HEK293 (cell line): ENCODE measurements around the gene NSMCE1.

Source experiments
- CTCF ChIA-PET: fragments of 350-600 bp; formaldehyde crosslinking; extraction: SDS; loops from one replicate; lab custom pipeline; 2021; ENCODE audit warnings: antibody characterized with exemption; lab: Yijun Ruan, JAX
- POLR2A ChIA-PET: fragments of 300-600 bp; formaldehyde crosslinking; extraction: SDS; loops from one replicate; lab custom pipeline; 2020; ENCODE audit warnings: antibody characterized with exemption, inconsistent platforms; lab: Yijun Ruan, JAX
- H3K27ac ChIP-seq: fragments of 200-500 bp; sonication (Bioruptor generic); 2 replicates; pipeline ENCODE4 v1.5.1; 2014; ENCODE audit warnings: low read depth, low read length, control low read depth, inconsistent platforms; ENCODE audit errors: extremely low read depth
- H3K36me3 ChIP-seq, 2 experiments: fragments of 200-500 bp in 1 of 2; sonication (Bioruptor generic) in 1 of 2; 1 replicate in 1 of 2; 2 replicates in 1 of 2; pipeline ENCODE4 v1.5.1; 2014 to 2017; ENCODE audit warnings: inconsistent platforms in 2 of 2, low read length in 2 of 2; ENCODE audit not compliant: control insufficient read depth in 2 of 2, insufficient read depth in 1 of 2
- H3K4me1 ChIP-seq: fragments of 200-500 bp; sonication (Bioruptor generic); 2 replicates; pipeline ENCODE4 v1.5.1; 2014; ENCODE audit warnings: mild to moderate bottlenecking, low read length, inconsistent platforms; ENCODE audit not compliant: control insufficient read depth, insufficient read depth
- H3K4me3 ChIP-seq: 2 replicates; pipeline ENCODE4 v1.5.1; 2011; ENCODE audit warnings: low read depth, mild to moderate bottlenecking, control low read depth, low read length, moderate library complexity
- H3K9me3 ChIP-seq: fragments of 200-500 bp; sonication (Bioruptor generic); 2 replicates; pipeline ENCODE4 v1.5.1; 2014; ENCODE audit warnings: low read depth, low read length, inconsistent platforms; ENCODE audit not compliant: control insufficient read depth, insufficient read depth
- BCL11A ChIP-seq: fragments of 450-650 bp; formaldehyde crosslinking; IDR thresholded peaks from 2 replicates; pipeline ENCODE4 v1.5.1; 2016; ENCODE audit warnings: low read depth, missing biosample characterization, missing genetic modification characterization
- FEZF1 ChIP-seq: fragments of 450-650 bp; formaldehyde crosslinking; IDR thresholded peaks from 2 replicates; pipeline ENCODE4 v1.5.1; 2016; ENCODE audit warnings: missing biosample characterization, missing genetic modification characterization
- GLIS2 ChIP-seq: fragments of 450-650 bp; formaldehyde crosslinking; IDR thresholded peaks from 2 replicates; pipeline ENCODE4 v1.5.1; 2016; ENCODE audit warnings: missing biosample characterization, missing genetic modification characterization
- KLF1 ChIP-seq: fragments of 450-650 bp; formaldehyde crosslinking; IDR thresholded peaks from 2 replicates; pipeline ENCODE4 v1.5.1; 2016; ENCODE audit warnings: missing biosample characterization, missing genetic modification characterization
- KLF8 ChIP-seq: fragments of 450-650 bp; formaldehyde crosslinking; IDR thresholded peaks from 2 replicates; pipeline ENCODE4 v1.5.1; 2016; ENCODE audit warnings: missing biosample characterization, missing genetic modification characterization
- SCRT2 ChIP-seq: fragments of 450-650 bp; formaldehyde crosslinking; IDR thresholded peaks from 2 replicates; pipeline ENCODE4 v1.5.1; 2016; ENCODE audit warnings: missing biosample characterization, missing genetic modification characterization
- SP7 ChIP-seq: fragments of 450-650 bp; formaldehyde crosslinking; IDR thresholded peaks from 2 replicates; pipeline ENCODE4 v1.5.1; 2016; ENCODE audit warnings: missing biosample characterization, missing genetic modification characterization
- TCF7L2 ChIP-seq: IDR thresholded peaks from 2 replicates; pipeline ENCODE4 v1.6.1; 2011; ENCODE audit warnings: low read depth, mild to moderate bottlenecking, inconsistent platforms, low read length, moderate library complexity, borderline replicate concordance
- ZBTB17 ChIP-seq: fragments of 450-650 bp; formaldehyde crosslinking; IDR thresholded peaks from 2 replicates; pipeline ENCODE4 v1.5.1; 2016; ENCODE audit warnings: missing biosample characterization, missing genetic modification characterization
- ZEB2 ChIP-seq: fragments of 450-650 bp; formaldehyde crosslinking; IDR thresholded peaks from 2 replicates; pipeline ENCODE4 v1.5.1; 2016; ENCODE audit warnings: missing biosample characterization, missing genetic modification characterization
- ZNF121 ChIP-seq: fragments of 450-650 bp; formaldehyde crosslinking; IDR thresholded peaks from 2 replicates; pipeline ENCODE4 v1.5.1; 2016; ENCODE audit warnings: missing biosample characterization, missing genetic modification characterization
- ZNF132 ChIP-seq: fragments of 450-650 bp; formaldehyde crosslinking; IDR thresholded peaks from 2 replicates; pipeline ENCODE4 v1.5.1; 2017; ENCODE audit warnings: missing biosample characterization, missing genetic modification characterization, borderline replicate concordance
- ZNF2 ChIP-seq: fragments of 450-650 bp; formaldehyde crosslinking; IDR thresholded peaks from 2 replicates; pipeline ENCODE4 v1.5.1; 2016; ENCODE audit warnings: missing biosample characterization, missing genetic modification characterization
- ZNF214 ChIP-seq: fragments of 450-650 bp; formaldehyde crosslinking; IDR thresholded peaks from 2 replicates; pipeline ENCODE4 v1.5.1; 2017; ENCODE audit warnings: missing biosample characterization, mild to moderate bottlenecking, missing genetic modification characterization, borderline replicate concordance
- ZNF341 ChIP-seq: fragments of 450-650 bp; formaldehyde crosslinking; IDR thresholded peaks from 2 replicates; pipeline ENCODE4; 2016; ENCODE audit warnings: low read depth, missing biosample characterization, missing genetic modification characterization
- ZNF404 ChIP-seq: fragments of 450-650 bp; formaldehyde crosslinking; IDR thresholded peaks from 2 replicates; pipeline ENCODE4 v1.5.1; 2017; ENCODE audit warnings: missing biosample characterization, missing genetic modification characterization
- ZNF561 ChIP-seq: fragments of 450-650 bp; IDR thresholded peaks from 2 replicates; pipeline ENCODE4 v1.5.1; 2018; ENCODE audit warnings: missing biosample characterization, missing genetic modification characterization, borderline replicate concordance
- ZNF664 ChIP-seq: fragments of 450-650 bp; formaldehyde crosslinking; IDR thresholded peaks from 2 replicates; pipeline ENCODE4 v1.5.1; 2016; ENCODE audit warnings: missing biosample characterization, missing genetic modification characterization
- ZNF677 ChIP-seq: fragments of 450-650 bp; IDR thresholded peaks from 2 replicates; pipeline ENCODE4 v1.5.0; 2018; ENCODE audit warnings: missing biosample characterization, mild to moderate bottlenecking, missing genetic modification characterization, moderate library complexity
- ZNF76 ChIP-seq: fragments of 450-650 bp; formaldehyde crosslinking; IDR thresholded peaks from 2 replicates; pipeline ENCODE4; 2016; ENCODE audit warnings: low read depth, missing biosample characterization, missing genetic modification characterization, borderline replicate concordance
- TF ChIP-seq, protein P1 (sequence below): fragments of 450-650 bp; formaldehyde crosslinking; IDR thresholded peaks from 2 replicates; pipeline ENCODE4 v1.5.1; 2017; ENCODE audit warnings: missing biosample characterization, missing genetic modification characterization
- TF ChIP-seq, protein P2 (sequence below): fragments of 450-650 bp; formaldehyde crosslinking; IDR thresholded peaks from 2 replicates; pipeline ENCODE4 v1.5.1; 2016; ENCODE audit warnings: missing biosample characterization, missing genetic modification characterization
- TF ChIP-seq, protein P3 (sequence below): fragments of 450-650 bp; formaldehyde crosslinking; IDR thresholded peaks from 2 replicates; pipeline ENCODE4 v1.5.1; 2016; ENCODE audit warnings: missing biosample characterization, missing genetic modification characterization

Gene NSMCE1

DNA sequence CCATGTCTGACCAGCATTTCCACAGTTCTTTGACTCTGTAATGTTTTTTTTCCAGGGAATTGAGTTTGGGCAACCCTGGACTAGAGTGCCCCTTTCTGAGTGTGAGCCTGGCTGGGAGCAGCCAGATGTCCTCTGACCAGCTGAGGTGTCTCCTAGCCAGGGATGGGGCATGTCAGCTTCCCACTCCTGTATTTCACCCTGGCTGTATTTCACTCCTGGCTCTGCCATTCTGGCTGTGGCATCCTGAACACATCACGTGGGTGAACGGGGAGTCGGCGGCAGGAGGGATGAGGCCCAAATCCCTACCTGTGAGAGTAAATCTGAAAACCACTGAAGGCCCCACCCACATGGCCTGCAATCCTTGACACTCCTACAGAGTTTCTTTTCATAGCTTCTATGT, 34.0 kb downstream of the NSMCE1 start:
- Histone ChIP-seq H3K36me3 (peaks cover 0 to 40% of the 10 kb centered on the region in 2 experiments; a peak in 1 of 3 replicates), H3K4me1 (peaks cover 4% of the 10 kb centered on the region; the same call in 1 of the 2 replicates), H3K9me3 (no peaks in the 10 kb centered on the region), H3K4me3 (no peak overlapping the region), H3K27ac (no peak overlapping the region)
- POLR2A ChIA-PET: interaction anchor here (0.8 kb wide), 1 partner anchor 133 kb away, joined by 3 read pairs; no protein-coding TSS in a partner anchor
- CTCF ChIA-PET: interaction anchor here (0.6 to 4.4 kb wide), 30 partner anchors 8 to 282 kb away, joined by 3 to 83 read pairs (median 4); partner anchors contain the start of gene KDM8
- TF ChIP-seq ZBTB17 (tag by site-specific recombination): no peak
- no peak for TF ChIP-seq SP7
- no peak for TF ChIP-seq ZNF2 (tag by site-specific recombination)
- TF ChIP-seq, protein P1, sequence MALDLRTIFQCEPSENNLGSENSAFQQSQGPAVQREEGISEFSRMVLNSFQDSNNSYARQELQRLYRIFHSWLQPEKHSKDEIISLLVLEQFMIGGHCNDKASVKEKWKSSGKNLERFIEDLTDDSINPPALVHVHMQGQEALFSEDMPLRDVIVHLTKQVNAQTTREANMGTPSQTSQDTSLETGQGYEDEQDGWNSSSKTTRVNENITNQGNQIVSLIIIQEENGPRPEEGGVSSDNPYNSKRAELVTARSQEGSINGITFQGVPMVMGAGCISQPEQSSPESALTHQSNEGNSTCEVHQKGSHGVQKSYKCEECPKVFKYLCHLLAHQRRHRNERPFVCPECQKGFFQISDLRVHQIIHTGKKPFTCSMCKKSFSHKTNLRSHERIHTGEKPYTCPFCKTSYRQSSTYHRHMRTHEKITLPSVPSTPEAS (tag by site-specific recombination): no peak

DNA sequence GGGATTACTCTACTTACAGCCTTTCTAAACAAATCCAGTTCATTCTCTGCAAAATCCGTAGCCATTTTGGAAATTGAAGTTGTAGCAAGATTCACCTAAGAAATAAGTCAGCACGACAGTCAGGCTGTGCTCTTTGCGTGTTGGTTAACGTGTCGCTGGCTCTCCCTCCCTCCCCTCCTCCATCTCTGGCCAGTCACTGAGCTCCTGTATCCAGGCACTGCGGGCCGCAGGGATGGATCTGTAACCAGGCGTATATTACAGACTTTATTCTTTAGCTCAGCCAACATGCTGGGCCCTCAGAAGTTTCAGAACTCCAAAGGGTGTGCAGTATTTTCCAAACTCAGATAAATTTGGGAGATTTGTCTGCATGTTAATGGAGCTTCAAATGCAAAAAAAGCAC, 34.4 kb downstream of the NSMCE1 start:
- Histone ChIP-seq H3K4me1 (peaks cover 4% of the 10 kb centered on the region; the same call in 1 of the 2 replicates), H3K4me3 (no peak overlapping the region), H3K27ac (no peak overlapping the region), H3K36me3 (peaks cover 0 to 40% of the 10 kb centered on the region in 2 experiments; a peak in 1 of 3 replicates), H3K9me3 (no peaks in the 10 kb centered on the region)
- TF ChIP-seq ZNF341 (tag by site-specific recombination) (no peak), KLF1 (tag by site-specific recombination) (no peak), ZNF76 (tag by site-specific recombination) (no peak), ZNF561 (tag by site-specific recombination) (no peak), ZEB2 (tag by site-specific recombination) (no peak), ZNF404 (tag by site-specific recombination) (no peak), ZNF132 (tag by site-specific recombination) (no peak), TCF7L2 (no peak), SCRT2 (no peak), ZNF121 (no peak), KLF8 (no peak), GLIS2 (tag by site-specific recombination) (no peak), ZNF677 (tag by site-specific recombination) (no peak), ZNF664 (tag by site-specific recombination) (no peak), FEZF1 (tag by site-specific recombination) (no peak), ZNF214 (no peak), BCL11A (tag by site-specific recombination) (no peak)
- TF ChIP-seq, protein P2, sequence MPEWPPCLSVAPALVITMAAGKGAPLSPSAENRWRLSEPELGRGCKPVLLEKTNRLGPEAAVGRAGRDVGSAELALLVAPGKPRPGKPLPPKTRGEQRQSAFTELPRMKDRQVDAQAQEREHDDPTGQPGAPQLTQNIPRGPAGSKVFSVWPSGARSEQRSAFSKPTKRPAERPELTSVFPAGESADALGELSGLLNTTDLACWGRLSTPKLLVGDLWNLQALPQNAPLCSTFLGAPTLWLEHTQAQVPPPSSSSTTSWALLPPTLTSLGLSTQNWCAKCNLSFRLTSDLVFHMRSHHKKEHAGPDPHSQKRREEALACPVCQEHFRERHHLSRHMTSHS (tag by site-specific recombination): no peak
- TF ChIP-seq, protein P3, sequence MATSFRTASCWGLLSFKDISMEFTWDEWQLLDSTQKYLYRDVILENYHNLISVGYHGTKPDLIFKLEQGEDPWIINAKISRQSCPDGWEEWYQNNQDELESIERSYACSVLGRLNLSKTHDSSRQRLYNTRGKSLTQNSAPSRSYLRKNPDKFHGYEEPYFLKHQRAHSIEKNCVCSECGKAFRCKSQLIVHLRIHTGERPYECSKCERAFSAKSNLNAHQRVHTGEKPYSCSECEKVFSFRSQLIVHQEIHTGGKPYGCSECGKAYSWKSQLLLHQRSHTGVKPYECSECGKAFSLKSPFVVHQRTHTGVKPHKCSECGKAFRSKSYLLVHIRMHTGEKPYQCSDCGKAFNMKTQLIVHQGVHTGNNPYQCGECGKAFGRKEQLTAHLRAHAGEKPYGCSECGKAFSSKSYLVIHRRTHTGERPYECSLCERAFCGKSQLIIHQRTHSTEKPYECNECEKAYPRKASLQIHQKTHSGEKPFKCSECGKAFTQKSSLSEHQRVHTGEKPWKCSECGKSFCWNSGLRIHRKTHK (tag by site-specific recombination): no peak
- ChIA-PET CTCF (interaction anchor here (0.6 to 4.4 kb wide), 21 partner anchors 8 to 254 kb away, joined by 3 to 83 read pairs (median 4); partner anchors contain the start of gene KDM8), POLR2A (no interaction called here)
